ENCODE results near the gene TECPR2. TPM values are rescaled to one million over a fixed set of nuclear protein-coding genes. Genes with fewer than 3 reads are reported as not detected.

TECPR2 gene
- total RNA-seq, 1 experiment from 2014 or later = 12.2 TPM

GRCh38 chr14:102335163-102335562 is 27.6 kb upstream of the TECPR2 start (continued):
- TF ChIP-seq REST (IDR thresholded peaks at IDR 0.05; ENCODE audit: low read depth) = no peak
- no peak for TF ChIP-seq CTCF (IDR thresholded peaks at IDR 0.05 in 2 of 3, conservative IDR thresholded peaks at IDR 0.05 in 1 of 3; ENCODE audit: borderline replicate concordance in 1 of 3, insufficient read depth in 1 of 3, low read depth in 2 of 3, low read length in 2 of 3)
- TF ChIP-seq EZH2 (IDR thresholded peaks at IDR 0.05) = no peak
- TF ChIP-seq CBX3 (IDR thresholded peaks at IDR 0.05; ENCODE audit: low read depth) = no peak
- TF ChIP-seq SP1 (IDR thresholded peaks at IDR 0.05; ENCODE audit: low read depth) = no peak
- TF ChIP-seq SRF (IDR thresholded peaks at IDR 0.05; ENCODE audit: low read depth) = no peak
- no peak for TF ChIP-seq ZFX (IDR thresholded peaks at IDR 0.05)
- TF ChIP-seq EGR1 (IDR thresholded peaks at IDR 0.05; ENCODE audit: low read depth) = no peak

- H3K9me3 ChIP-seq (ENCODE audit: control insufficient read depth in 1 of 2, insufficient read depth in 1 of 2, low read depth in 1 of 2, low read length in 2 of 2) = no peaks in the 10 kb centered on the region
- H3K36me3 ChIP-seq (ENCODE audit: control insufficient read depth in 1 of 2, insufficient read depth in 2 of 2, low read length in 2 of 2) = peaks cover 5 to 14% of the 10 kb centered on the region in 2 experiments; a peak in 3 of 4 replicates
- POLR2A ChIA-PET = no interaction called here
- intact Hi-C loops (cut with micrococcal nuclease) = no loop called here
- H2AFZ ChIP-seq (ENCODE audit: low read depth, low read length, poor library complexity, severe bottlenecking) = no peak overlapping the region
- no peaks in the 10 kb centered on the region for H3K27me3 ChIP-seq (ENCODE audit: insufficient read depth, low read length)
- TF ChIP-seq SP1 (IDR thresholded peaks at IDR 0.05; ENCODE audit: low read depth) (no peak), SIN3A (IDR thresholded peaks at IDR 0.05; ENCODE audit: low read depth) (no peak), CTCF (IDR thresholded peaks at IDR 0.05 in 2 of 3, conservative IDR thresholded peaks at IDR 0.05 in 1 of 3; ENCODE audit: borderline replicate concordance in 1 of 3, insufficient read depth in 1 of 3, low read depth in 2 of 3, low read length in 2 of 3) (no peak), SRF (IDR thresholded peaks at IDR 0.05; ENCODE audit: low read depth) (no peak), POLR2AphosphoS5 (IDR thresholded peaks at IDR 0.05; ENCODE audit: low read depth, low read length) (no peak), ZBTB33 (IDR thresholded peaks at IDR 0.05; ENCODE audit: extremely low read depth, insufficient replicate concordance, low read length) (no peak), RAD21 (IDR thresholded peaks at IDR 0.05; ENCODE audit: low read depth) (no peak), POLR2A (IDR thresholded peaks at IDR 0.05; ENCODE audit: borderline replicate concordance, extremely low read depth, insufficient read depth, insufficient read length) (no peak), ELF1 (IDR thresholded peaks at IDR 0.05; ENCODE audit: borderline replicate concordance, low read depth) (no peak)
- no peaks in the 10 kb centered on the region for H3K9me2 ChIP-seq (ENCODE audit: insufficient read depth)
- no peak overlapping the region for H3K27ac ChIP-seq (ENCODE audit: low read depth, low read length)
- BruUV-seq (replicated peaks) = no TSS peak
- H3K4me2 ChIP-seq (ENCODE audit: low read length) = no peak overlapping the region
- RAD21 ChIA-PET (ENCODE audit: low non-redundant PET in 1 of 2, low total read pairs in 2 of 2, uncharacterized antibody in 2 of 2, unreplicated experiment in 2 of 2) = no interaction called here
- no peak overlapping the region for H3K4me3 ChIP-seq (replicated peaks in 1 of 2; ENCODE audit: low read depth in 1 of 2, low read length in 2 of 2)
- H3K79me2 ChIP-seq (ENCODE audit: insufficient read depth, low read length) = no peaks in the 10 kb centered on the region
- no peaks in the 10 kb centered on the region for H3K4me1 ChIP-seq (ENCODE audit: control insufficient read depth in 1 of 2, insufficient read depth in 2 of 2, low read length in 2 of 2)
- ATAC-seq (no peak), DNase-seq (ENCODE audit: low read depth, low spot score) (no peak)
- CTCF ChIA-PET = no interaction called here
- H4K20me1 ChIP-seq (ENCODE audit: insufficient read depth) = no peaks in the 10 kb centered on the region
- no peak overlapping the region for H3K9ac ChIP-seq (ENCODE audit: low read length)
Measured at GRCh38 chr14:102338724-102339123, 24.0 kb upstream of the TECPR2 start.
